ENCODE results near the gene POLR2A.

Gene POLR2A

GRCh38 chr17:7477392-7478275 lies 6.5 kb upstream of the POLR2A start:
- DNase-seq = peak; percentile 99
- H2BK15ac ChIP-seq (ENCODE audit: low read depth, poor library complexity, severe bottlenecking) = peak overlapping the region; percentile 84
- H3K18ac ChIP-seq (ENCODE audit: low read depth in 1 of 2, low read length in 2 of 2) = peak overlapping the region; percentile 97 to 98
- H3K9me3 ChIP-seq (ENCODE audit: control insufficient read depth, low read length) = no peaks in the 10 kb centered on the region
- H3K79me1 ChIP-seq (replicated peaks; ENCODE audit: low read length, poor library complexity, severe bottlenecking) = peaks cover 4% of the 10 kb centered on the region
- H3K14ac ChIP-seq (ENCODE audit: low read length in 2 of 2) = peak overlapping the region in 1 of 2 experiments; percentile 97
- H3K27me3 ChIP-seq (ENCODE audit: control insufficient read depth in 1 of 2, insufficient read depth in 1 of 2, low read length in 2 of 2) = no peaks in the 10 kb centered on the region
- H2BK120ac ChIP-seq (ENCODE audit: low read depth, low read length) = no peak overlapping the region
- H3K4ac ChIP-seq (ENCODE audit: low read depth in 1 of 2, low read length in 2 of 2) = peak overlapping the region; percentile 61 to 97
- no peak overlapping the region for H2AK5ac ChIP-seq (ENCODE audit: low read length, severe bottlenecking)
- H2BK12ac ChIP-seq (ENCODE audit: low read length in 2 of 2) = peak overlapping the region in 1 of 2 experiments; percentile 89
- H3K9ac ChIP-seq (ENCODE audit: low read length) = peak overlapping the region; percentile 94
- peak overlapping the region; percentile 91 for H3K4me2 ChIP-seq (ENCODE audit: low read length, poor library complexity, severe bottlenecking)
- H3K23ac ChIP-seq (ENCODE audit: low read length in 2 of 2) = no peak overlapping the region
- H4K91ac ChIP-seq (ENCODE audit: low read length) = peak overlapping the region; percentile 94
- no peak overlapping the region for H2AFZ ChIP-seq (ENCODE audit: low read depth, low read length)
- WGBS = 27% methylated on average over 26 of the region's 26 CpGs
- peak overlapping the region; percentile 89 to 90 for H3K4me3 ChIP-seq (ENCODE audit: insufficient read depth in 1 of 2, low read depth in 1 of 2, low read length in 2 of 2)
- H3K36me3 ChIP-seq (ENCODE audit: control insufficient read depth in 1 of 2, insufficient read depth in 2 of 2, low read depth in 1 of 2, low read length in 2 of 2) = peaks cover 0 to 5% of the 10 kb centered on the region in 2 experiments
- no peak overlapping the region for H2BK5ac ChIP-seq (ENCODE audit: low read depth, low read length, poor library complexity, severe bottlenecking)
- peaks cover 41% of the 10 kb centered on the region for H3K4me1 ChIP-seq (ENCODE audit: control insufficient read depth, insufficient read depth, low read depth, low read length)
- peak overlapping the region; percentile 86 for H3K27ac ChIP-seq (ENCODE audit: low read length, poor library complexity, severe bottlenecking)
- H4K8ac ChIP-seq (ENCODE audit: low read length) = peak overlapping the region; percentile 86

- H3K79me1 ChIP-seq (replicated peaks; ENCODE audit: low read length, poor library complexity, severe bottlenecking) = peaks cover 4% of the 10 kb centered on the region
- peak overlapping the region; percentile 94 for H4K91ac ChIP-seq (ENCODE audit: low read length)
- H3K27ac ChIP-seq (ENCODE audit: low read length, poor library complexity, severe bottlenecking) = peak overlapping the region; percentile 86
- no peak overlapping the region for H2AFZ ChIP-seq (ENCODE audit: low read depth, low read length)
- peak overlapping the region; percentile 89 to 90 for H3K4me3 ChIP-seq (ENCODE audit: insufficient read depth in 1 of 2, low read depth in 1 of 2, low read length in 2 of 2)
- no peaks in the 10 kb centered on the region for H3K9me3 ChIP-seq (ENCODE audit: control insufficient read depth, low read length)
- peak overlapping the region; percentile 91 for H3K4me2 ChIP-seq (ENCODE audit: low read length, poor library complexity, severe bottlenecking)
- H4K8ac ChIP-seq (ENCODE audit: low read length) = peak overlapping the region; percentile 95
- H2BK12ac ChIP-seq (ENCODE audit: low read length in 2 of 2) = peak overlapping the region; percentile 89 to 94
- peak overlapping the region in 1 of 2 experiments; percentile 99 for H3K23ac ChIP-seq (ENCODE audit: low read length in 2 of 2)
- H2AK5ac ChIP-seq (ENCODE audit: low read length, severe bottlenecking) = peak overlapping the region; percentile 71
- peak overlapping the region; percentile 98 for H2BK5ac ChIP-seq (ENCODE audit: low read depth, low read length, poor library complexity, severe bottlenecking)
- peak overlapping the region; percentile 97 to 99 for H3K4ac ChIP-seq (ENCODE audit: low read depth in 1 of 2, low read length in 2 of 2)
- peaks cover 44% of the 10 kb centered on the region for H3K4me1 ChIP-seq (ENCODE audit: control insufficient read depth, insufficient read depth, low read depth, low read length)
- peak overlapping the region; percentile 98 for H2BK120ac ChIP-seq (ENCODE audit: low read depth, low read length)
- H3K36me3 ChIP-seq (ENCODE audit: control insufficient read depth in 1 of 2, insufficient read depth in 2 of 2, low read depth in 1 of 2, low read length in 2 of 2) = peaks cover 0 to 5% of the 10 kb centered on the region in 2 experiments
- peak overlapping the region; percentile 89 to 97 for H3K14ac ChIP-seq (ENCODE audit: low read length in 2 of 2)
- H3K18ac ChIP-seq (ENCODE audit: low read depth in 1 of 2, low read length in 2 of 2) = peak overlapping the region; percentile 97 to 98
- H2BK15ac ChIP-seq (ENCODE audit: low read depth, poor library complexity, severe bottlenecking) = peak overlapping the region; percentile 98
- no peaks in the 10 kb centered on the region for H3K27me3 ChIP-seq (ENCODE audit: control insufficient read depth in 1 of 2, insufficient read depth in 1 of 2, low read length in 2 of 2)
- whole genome bisulfite sequencing = 38% methylated on average over 29 of the region's 40 CpGs
- peak; percentile 63 for DNase-seq
- peak overlapping the region; percentile 94 for H3K9ac ChIP-seq (ENCODE audit: low read length)
Observed at GRCh38 chr17:7478276-7479212, 5.6 kb upstream of the POLR2A start.

- H3K18ac ChIP-seq (ENCODE audit: low read depth in 1 of 2, low read length in 2 of 2) = peak within 1 kb of the TSS; percentile 98 to 100
- H2BK120ac ChIP-seq (ENCODE audit: low read depth, low read length) = peak within 1 kb of the TSS; percentile 98
- H3K4ac ChIP-seq (ENCODE audit: low read depth in 1 of 2, low read length in 2 of 2) = peak within 1 kb of the TSS; percentile 98 to 100
- peaks cover 0 to 5% of the 10 kb centered on the region in 2 experiments for H3K36me3 ChIP-seq (ENCODE audit: control insufficient read depth in 1 of 2, insufficient read depth in 2 of 2, low read depth in 1 of 2, low read length in 2 of 2)
- peak within 1 kb of the TSS; percentile 98 for H2BK5ac ChIP-seq (ENCODE audit: low read depth, low read length, poor library complexity, severe bottlenecking)
- H3K9me3 ChIP-seq (ENCODE audit: control insufficient read depth, low read length) = no peaks in the 10 kb centered on the region
- peak within 1 kb of the TSS; percentile 96 to 99 for H3K14ac ChIP-seq (ENCODE audit: low read length in 2 of 2)
- H3K79me1 ChIP-seq (replicated peaks; ENCODE audit: low read length, poor library complexity, severe bottlenecking) = peaks cover 4% of the 10 kb centered on the region
- peak within 1 kb of the TSS; percentile 86 for H3K27ac ChIP-seq (ENCODE audit: low read length, poor library complexity, severe bottlenecking)
- peak within 1 kb of the TSS; percentile 100 for H4K91ac ChIP-seq (ENCODE audit: low read length)
- H3K4me2 ChIP-seq (ENCODE audit: low read length, poor library complexity, severe bottlenecking) = peak within 1 kb of the TSS; percentile 91
- peak within 1 kb of the TSS; percentile 71 for H2AK5ac ChIP-seq (ENCODE audit: low read length, severe bottlenecking)
- H2BK12ac ChIP-seq (ENCODE audit: low read length in 2 of 2) = peak within 1 kb of the TSS; percentile 89 to 94
- WGBS = under 1% methylated on average over 58 of the region's 92 CpGs
- H3K23ac ChIP-seq (ENCODE audit: low read length in 2 of 2) = peak within 1 kb of the TSS in 1 of 2 experiments; percentile 99
- peak within 1 kb of the TSS; percentile 75 for H2AFZ ChIP-seq (ENCODE audit: low read depth, low read length)
- no peaks in the 10 kb centered on the region for H3K27me3 ChIP-seq (ENCODE audit: control insufficient read depth in 1 of 2, insufficient read depth in 1 of 2, low read length in 2 of 2)
- peak within 1 kb of the TSS; percentile 98 for H2BK15ac ChIP-seq (ENCODE audit: low read depth, poor library complexity, severe bottlenecking)
- DNase-seq = peak; percentile 65
- H4K8ac ChIP-seq (ENCODE audit: low read length) = peak within 1 kb of the TSS; percentile 100
- peak within 1 kb of the TSS; percentile 89 to 90 for H3K4me3 ChIP-seq (ENCODE audit: insufficient read depth in 1 of 2, low read depth in 1 of 2, low read length in 2 of 2)
- H3K4me1 ChIP-seq (ENCODE audit: control insufficient read depth, insufficient read depth, low read depth, low read length) = peaks cover 44% of the 10 kb centered on the region
- peak within 1 kb of the TSS; percentile 96 for H3K9ac ChIP-seq (ENCODE audit: low read length)
Observed at GRCh38 chr17:7479213-7480088, 4.7 kb upstream of the POLR2A start, which contains the start of gene ZBTB4. ZBTB4 (minus strand) TSS chr17:7479631; CDS start chr17:7466801, 12,830 bp downstream.

All from mesenchymal stem cell (in vitro differentiated cells and primary cell).